Bone marrow (tissue), 2 donors: ENCODE data around the gene ATP1A2.
A peak's percentile ranks its signal among the peaks of the same experiment; 100 is the strongest.

ENCODE experiments used
- DNase-seq, 2 donors: peaks; one replicate each; lab custom pipeline; 2025; lab: John Stamatoyannopoulos, UW

Gene ATP1A2

DNA sequence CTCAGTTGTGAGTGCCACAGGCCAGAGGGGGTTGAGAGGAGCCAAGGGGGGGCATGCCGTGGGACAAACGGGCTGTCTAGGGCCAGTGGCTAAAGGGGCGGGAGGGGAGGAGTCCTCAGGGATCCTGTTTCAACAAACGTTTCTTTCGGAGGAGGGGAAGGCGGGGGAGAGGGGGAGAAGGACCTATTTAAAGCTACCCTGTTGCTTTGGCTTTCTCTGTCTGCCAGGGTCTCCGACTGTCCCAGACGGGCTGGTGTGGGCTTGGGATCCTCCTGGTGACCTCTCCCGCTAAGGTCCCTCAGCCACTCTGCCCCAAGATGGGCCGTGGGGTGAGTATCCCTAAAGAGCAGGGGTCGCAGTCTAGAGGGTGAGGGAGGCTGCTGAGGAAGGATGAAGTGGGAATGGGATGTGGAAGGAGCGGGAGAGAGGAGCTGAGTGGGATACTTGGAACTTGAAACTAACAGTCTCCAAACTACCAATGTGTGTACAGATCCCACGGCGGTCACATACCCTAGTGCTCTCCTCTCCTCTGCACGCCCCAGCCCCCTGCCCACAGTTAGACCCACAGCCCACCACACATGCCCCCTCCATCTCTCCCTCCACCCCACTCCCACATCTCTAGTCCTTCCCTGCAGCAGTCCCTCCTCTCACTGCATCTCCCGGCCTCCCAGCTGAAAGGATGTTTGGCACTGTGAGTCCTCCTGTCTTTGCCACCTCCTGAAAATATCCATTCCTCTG lies at the start of gene ATP1A2:
Gene ATP1A2 (plus strand): TSS at position 215 of the 738 bp plus-strand sequence. CDS start 103 bp downstream, at position 318.
- no peak for DNase-seq

DNA sequence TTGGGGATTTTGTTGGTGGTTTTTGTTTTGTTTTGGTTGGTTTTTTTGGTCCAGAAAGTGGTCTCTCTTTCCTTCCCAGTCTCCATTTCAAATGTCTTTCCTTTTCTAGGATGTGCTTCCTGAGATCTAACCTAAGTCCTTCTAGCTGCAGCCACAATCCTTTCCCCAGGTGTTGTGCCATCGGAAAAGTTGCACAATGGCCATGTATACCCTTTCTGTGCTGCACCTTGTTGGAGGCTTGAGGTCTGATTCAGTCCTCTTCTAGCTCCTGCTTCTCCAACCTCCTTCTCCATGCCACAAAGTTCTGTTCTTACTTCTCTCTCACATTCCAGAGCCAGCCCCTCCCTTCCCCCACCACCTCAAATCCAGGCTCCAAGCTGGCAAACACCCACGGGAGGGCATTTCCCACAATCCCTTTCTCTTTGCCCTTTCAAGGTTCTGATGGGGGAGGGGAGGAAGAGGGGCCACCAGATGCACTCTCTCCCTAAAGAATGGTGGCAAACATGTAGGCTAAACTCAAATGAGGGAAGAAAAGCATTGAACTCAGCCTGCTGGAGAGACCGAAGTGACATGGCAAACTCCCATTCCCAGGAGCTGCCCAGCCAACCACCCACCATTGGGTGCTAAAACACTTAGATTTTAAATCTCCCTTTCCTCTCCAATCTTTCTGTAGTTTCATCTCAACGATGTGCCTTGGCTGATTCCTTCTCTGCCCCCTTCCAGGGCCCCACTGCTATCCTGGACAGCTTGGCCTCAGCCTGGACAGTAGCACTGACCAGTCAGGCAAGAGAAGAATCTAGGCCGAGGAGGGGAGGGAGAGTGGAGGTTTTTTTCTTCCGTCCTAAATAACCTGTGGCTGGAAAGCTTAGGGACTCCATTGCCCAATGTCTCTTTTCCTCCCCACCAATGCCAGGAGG lies 48.5 kb upstream of the ATP1A2 start:
- DNase-seq: no peak

- no peak for DNase-seq
Measured at GRCh38 chr1:160068225-160068624, 47.3 kb upstream of the ATP1A2 start.

DNA sequence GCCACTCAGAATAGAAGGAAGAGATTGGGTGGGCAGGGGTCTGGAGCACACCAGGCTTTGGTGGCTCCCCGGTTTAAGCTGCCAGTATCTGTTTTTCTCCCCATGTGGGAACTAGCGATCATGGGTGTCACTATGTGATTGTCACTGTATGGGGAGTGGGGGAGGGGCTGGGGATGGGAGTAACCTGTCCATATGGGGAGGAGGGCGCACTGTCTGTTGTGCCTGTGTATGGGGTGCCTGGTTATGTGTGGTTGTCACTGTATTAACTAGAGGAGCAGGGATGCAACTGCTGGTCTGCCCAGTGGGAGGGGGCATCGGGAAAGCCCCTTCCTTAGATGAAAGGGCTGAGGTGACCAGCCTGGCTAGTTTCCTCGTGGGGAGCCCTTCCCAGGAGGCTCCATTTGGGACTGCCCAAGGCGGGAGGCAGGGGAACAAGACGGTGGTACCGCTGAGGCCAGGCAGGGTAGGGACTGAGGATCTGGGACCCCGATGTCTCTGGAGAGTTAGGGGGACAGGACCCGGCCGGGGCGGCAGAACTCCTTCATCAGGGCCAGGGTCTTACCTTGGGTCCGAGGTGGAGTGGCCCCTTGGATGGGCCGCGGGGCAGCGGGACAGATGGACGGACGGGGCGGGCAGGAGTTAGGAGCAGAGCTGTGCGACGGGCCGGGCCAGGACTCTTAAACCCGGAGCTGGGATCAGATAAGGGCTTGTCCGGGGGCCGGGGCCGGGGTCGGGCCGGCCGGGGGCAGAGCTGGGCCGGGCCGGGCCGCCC lies 45.9 kb upstream of the ATP1A2 start, which contains the start of gene KCNJ10:
Gene KCNJ10 (minus strand): TSS at position 701 of the 772 bp plus-strand sequence. CDS start 27,628 bp downstream, outside the sequence.
- no peak for DNase-seq

DNA sequence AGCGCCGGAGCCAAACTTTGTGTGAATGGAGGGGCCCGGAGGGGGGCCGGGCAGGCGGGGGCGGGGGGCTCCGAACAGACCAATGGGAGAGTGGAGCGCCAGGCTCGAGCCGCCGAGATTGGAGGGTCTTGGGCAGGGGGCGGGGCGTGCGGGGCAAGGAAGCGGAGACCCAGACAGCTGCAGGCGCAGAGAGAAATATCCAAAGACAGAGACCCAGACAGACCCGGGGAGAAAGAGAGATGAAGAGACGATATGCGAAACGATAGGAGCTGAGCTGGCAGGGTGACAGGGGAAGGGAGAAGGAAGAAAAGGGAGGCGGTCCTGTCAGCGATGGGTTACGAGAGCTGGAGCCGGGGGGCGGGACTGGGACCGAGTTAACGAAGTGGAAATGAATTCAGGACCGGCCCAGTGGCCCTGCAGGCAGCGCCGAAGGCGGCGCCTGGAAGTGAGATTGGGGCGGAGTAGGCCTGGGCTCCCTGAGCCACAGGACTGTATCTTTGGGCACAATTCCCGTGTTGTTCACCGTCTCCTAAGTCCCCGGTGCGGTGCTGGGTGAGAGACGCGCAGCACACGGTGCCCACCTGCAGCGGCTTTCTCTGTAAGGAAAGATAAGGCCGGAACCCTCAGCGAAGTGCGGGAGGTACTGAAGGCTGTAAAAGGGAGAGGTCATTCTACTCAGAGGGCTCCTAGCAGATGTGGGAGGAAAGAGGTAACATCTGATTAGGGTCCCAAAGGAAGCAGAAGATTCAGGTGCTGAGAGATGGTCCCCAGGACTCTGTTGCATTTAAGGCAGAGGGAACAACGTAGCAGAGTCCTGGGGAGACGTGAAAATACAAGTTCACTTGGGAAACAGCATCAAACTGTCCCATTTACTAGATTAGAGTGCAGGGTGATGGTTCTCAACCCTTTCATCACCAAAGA lies 45.1 kb upstream of the ATP1A2 start:
- DNase-seq: peak in 1 of 2 donors; percentile 6

- no peak for DNase-seq
Measured at GRCh38 chr1:160071289-160071688, 44.3 kb upstream of the ATP1A2 start.

GRCh38 chr1:160074865-160075264 lies 40.7 kb upstream of the ATP1A2 start:
- no peak for DNase-seq

- no peak for DNase-seq
Measured at GRCh38 chr1:160075836-160076235, 39.7 kb upstream of the ATP1A2 start.

DNA sequence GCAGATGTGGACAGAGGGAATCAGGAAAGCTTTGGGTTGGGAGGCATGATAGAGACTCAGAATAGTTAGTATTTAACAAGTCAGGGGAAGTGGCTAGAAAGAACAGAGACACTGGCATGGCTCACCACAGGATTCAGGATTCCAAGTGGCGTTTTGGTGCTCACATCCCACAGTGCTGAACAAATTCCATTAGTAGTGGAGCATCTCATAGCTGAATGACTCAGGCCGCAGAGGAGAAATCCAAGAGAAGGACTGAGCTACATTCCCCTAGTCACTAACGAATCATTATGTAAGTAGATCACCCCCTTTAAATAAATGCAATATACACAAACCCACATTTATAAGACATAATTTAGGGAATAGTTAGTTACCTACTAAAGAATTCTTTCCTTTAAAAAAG lies 39.3 kb upstream of the ATP1A2 start:
- DNase-seq: no peak

DNA sequence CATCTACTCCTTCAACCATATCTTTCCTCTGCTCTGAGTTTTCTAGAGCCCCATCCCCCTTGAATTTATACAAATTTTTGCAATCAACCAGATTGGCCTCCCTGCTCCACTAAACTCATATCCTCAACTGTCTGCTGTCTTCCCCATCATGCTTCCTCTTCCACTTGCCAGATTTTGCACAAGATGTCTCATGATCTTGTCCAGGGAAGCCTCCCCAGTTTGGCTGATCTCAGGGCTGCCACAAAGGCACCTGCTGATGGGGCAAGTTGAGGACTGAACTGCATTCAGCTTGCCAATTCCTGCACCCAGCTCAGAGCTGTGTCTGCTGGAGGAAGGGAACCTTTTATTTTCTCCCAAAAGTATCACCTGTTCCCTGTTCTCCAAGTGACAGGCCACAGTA lies 38.1 kb upstream of the ATP1A2 start:
- no peak for DNase-seq

- peak in 1 of 2 donors; percentile 23 for DNase-seq
Measured at GRCh38 chr1:160078512-160079195, 36.9 kb upstream of the ATP1A2 start.

GRCh38 chr1:160079448-160079847 lies 36.1 kb upstream of the ATP1A2 start:
- no peak for DNase-seq

GRCh38 chr1:160080381-160081100 lies 35.0 kb upstream of the ATP1A2 start:
- no peak for DNase-seq

DNA sequence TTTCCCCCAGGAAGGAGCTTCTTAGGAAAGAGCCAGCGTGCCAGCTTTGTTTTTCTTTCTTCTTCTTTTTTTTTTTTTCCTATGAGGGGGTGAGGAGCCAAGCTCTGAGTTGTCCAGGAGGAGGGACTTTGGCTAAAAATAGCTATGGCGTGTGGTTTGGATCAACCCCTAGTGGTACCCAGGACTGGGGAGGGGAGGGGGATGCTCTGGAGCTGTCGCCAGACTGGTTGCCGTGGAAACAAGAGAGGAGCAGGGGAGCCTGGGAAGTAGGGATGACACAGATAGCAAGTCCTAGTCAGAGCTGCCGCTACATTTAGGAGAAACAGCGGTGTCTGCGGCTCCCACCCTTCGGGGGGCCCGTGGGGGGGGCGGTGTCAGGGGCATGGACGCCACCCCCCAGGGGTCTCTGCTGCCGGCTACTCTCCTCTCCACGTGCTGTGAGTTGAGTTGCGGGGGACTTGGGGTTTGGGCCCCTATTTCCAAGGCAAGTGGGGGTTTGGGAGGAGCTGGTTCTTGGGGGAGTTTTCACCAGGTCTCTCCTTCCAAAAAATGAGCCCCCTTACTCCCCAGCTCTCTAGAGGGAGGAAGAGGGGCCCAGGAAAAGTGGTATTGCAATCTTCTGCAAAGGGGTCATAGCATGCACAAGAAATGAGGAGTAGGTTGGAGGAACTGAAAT lies 34.2 kb upstream of the ATP1A2 start, which contains the start of gene KCNJ9:
Gene KCNJ9 (plus strand): TSS at position 278 of the 676 bp plus-strand sequence. CDS start 2,493 bp downstream, outside the sequence.
- no peak for DNase-seq

DNA sequence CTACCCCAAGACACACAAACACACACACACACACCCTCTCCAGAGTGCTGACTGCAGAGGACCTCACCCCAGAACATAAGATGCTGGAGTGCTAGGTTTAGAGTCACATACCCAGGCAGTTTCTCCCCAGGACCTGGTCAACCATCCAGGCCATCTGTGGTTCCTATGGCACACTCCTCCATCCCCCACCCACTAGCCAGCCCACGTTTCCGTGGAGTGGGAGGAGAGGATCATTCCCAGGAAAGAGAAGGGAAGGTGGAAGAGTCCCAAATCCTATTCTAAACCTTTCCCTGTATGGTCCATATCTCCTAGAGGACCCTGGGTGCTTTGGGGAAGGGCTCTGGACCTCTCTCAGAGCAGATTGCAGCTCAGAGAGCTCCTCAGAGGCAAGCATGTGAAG lies 33.1 kb upstream of the ATP1A2 start:
- no peak for DNase-seq

- DNase-seq: no peak
Measured at GRCh38 chr1:160082926-160083325, 32.6 kb upstream of the ATP1A2 start.

DNA sequence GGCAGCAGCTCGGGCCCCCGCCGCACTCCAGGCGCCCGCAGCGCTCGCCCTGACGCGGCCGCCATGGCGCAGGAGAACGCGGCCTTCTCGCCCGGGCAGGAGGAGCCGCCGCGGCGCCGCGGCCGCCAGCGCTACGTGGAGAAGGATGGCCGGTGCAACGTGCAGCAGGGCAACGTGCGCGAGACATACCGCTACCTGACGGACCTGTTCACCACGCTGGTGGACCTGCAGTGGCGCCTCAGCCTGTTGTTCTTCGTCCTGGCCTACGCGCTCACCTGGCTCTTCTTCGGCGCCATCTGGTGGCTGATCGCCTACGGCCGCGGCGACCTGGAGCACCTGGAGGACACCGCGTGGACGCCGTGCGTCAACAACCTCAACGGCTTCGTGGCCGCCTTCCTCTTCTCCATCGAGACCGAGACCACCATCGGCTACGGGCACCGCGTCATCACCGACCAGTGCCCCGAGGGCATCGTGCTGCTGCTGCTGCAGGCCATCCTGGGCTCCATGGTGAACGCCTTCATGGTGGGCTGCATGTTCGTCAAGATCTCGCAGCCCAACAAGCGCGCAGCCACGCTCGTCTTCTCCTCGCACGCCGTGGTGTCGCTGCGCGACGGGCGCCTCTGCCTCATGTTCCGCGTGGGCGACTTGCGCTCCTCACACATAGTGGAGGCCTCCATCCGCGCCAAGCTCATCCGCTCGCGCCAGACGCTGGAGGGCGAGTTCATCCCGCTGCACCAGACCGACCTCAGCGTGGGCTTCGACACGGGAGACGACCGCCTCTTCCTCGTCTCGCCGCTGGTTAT lies 31.4 kb upstream of the ATP1A2 start:
- no peak for DNase-seq

DNA sequence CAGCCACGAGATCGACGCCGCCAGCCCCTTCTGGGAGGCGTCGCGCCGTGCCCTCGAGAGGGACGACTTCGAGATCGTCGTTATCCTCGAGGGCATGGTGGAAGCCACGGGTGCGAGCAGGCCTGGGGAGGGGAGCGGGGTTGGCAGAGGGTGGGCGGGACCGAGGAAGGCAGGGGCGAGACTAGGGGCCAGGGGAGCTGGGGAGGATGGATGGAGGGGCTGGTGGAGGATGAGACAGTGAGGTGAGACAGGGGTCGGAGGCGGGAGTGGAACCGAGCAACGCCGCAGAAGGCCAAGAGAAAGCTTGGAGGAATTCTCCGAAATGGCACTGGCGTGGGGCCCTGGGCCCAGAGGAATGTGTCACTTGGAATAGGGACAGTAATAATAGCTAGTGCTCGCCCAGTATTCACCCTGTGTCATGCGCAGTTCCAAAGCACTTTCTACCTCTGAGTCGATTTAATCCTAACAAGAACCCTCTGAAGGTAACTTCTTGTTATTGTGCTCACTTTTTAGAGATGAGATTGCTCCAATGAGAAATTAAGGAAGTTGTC lies 30.7 kb upstream of the ATP1A2 start:
- DNase-seq: no peak
